CD14-positive monocyte (primary cell): ENCODE measurements around the gene MLC1. TPM values are rescaled to one million over a fixed set of nuclear protein-coding genes. Genes with fewer than 3 reads are reported as not detected.

ENCODE experiments used
- DNase-seq, 3 donors: peaks; one replicate each; pipeline ENCODE4 v3.0.0-alpha.2; 2011 to 2022
- H2AFZ ChIP-seq: 2 replicates; pipeline ENCODE4 v1.6.0; 2012; ENCODE audit warnings: mild to moderate bottlenecking, low read depth, low read length, inconsistent platforms; ENCODE audit not compliant: insufficient read depth, poor library complexity, severe bottlenecking
- H3K27ac ChIP-seq, 2 donors: 1 replicate in 1 of 2; 2 replicates in 1 of 2; pipeline ENCODE4 v1.5.1; 2012 to 2013; ENCODE audit warnings: low read length in 2 of 2, control low read depth in 1 of 2, inconsistent platforms in 1 of 2, low read depth in 1 of 2, mild to moderate bottlenecking in 1 of 2
- H3K27me3 ChIP-seq, 2 donors: one replicate each; pipeline versions ENCODE4 v1.6.0 to v1.6.1; 2011 to 2013; ENCODE audit warnings: low read length in 2 of 2; ENCODE audit not compliant: control insufficient read depth in 2 of 2, insufficient read depth in 2 of 2
- H3K36me3 ChIP-seq, 2 donors: replicated peaks in 1 of 2; 1 replicate in 1 of 2; 2 replicates in 1 of 2; pipeline versions ENCODE4 v1.5.1 to v1.6.1; 2012 to 2013; ENCODE audit warnings: low read length in 2 of 2, control low read depth in 1 of 2, inconsistent platforms in 1 of 2, mild to moderate bottlenecking in 1 of 2; ENCODE audit not compliant: insufficient read depth in 2 of 2, control insufficient read depth in 1 of 2
- H3K4me1 ChIP-seq, 2 donors: 1 replicate in 1 of 2; 2 replicates in 1 of 2; pipeline versions ENCODE4 v1.5.1 to v1.6.1; 2012 to 2013; ENCODE audit warnings: low read length in 2 of 2, control low read depth in 1 of 2, inconsistent platforms in 1 of 2, mild to moderate bottlenecking in 1 of 2, moderate library complexity in 1 of 2; ENCODE audit not compliant: insufficient read depth in 2 of 2, control insufficient read depth in 1 of 2
- H3K4me2 ChIP-seq: replicated peaks from 2 replicates; pipeline ENCODE3; 2012; ENCODE audit warnings: low read length, moderate library complexity, mild to moderate bottlenecking; ENCODE audit not compliant: poor library complexity, severe bottlenecking; ENCODE audit errors: extremely low read depth
- H3K4me3 ChIP-seq, 3 experiments: fragments of 200-600 bp in 1 of 3; sonication (generic) in 1 of 3; replicated peaks in 1 of 3; 1 replicate in 2 of 3; 2 replicates in 1 of 3; pipeline ENCODE4 v1.5.1; 2011 to 2013; ENCODE audit warnings: low read length in 3 of 3, mild to moderate bottlenecking in 3 of 3, control low read depth in 2 of 3, low read depth in 2 of 3, inconsistent platforms in 1 of 3, moderate library complexity in 1 of 3
- H3K79me2 ChIP-seq: 2 replicates; pipeline ENCODE4 v1.6.0; 2012; ENCODE audit warnings: mild to moderate bottlenecking, control low read depth, inconsistent platforms, low read length, moderate library complexity; ENCODE audit not compliant: insufficient read depth
- H3K9ac ChIP-seq: 2 replicates; pipeline ENCODE4 v1.6.0; 2017; ENCODE audit warnings: low read length, mild to moderate bottlenecking; ENCODE audit not compliant: insufficient read depth, poor library complexity, severe bottlenecking
- H3K9me3 ChIP-seq, 2 donors: replicated peaks in 1 of 2; 1 replicate in 1 of 2; 2 replicates in 1 of 2; pipeline versions ENCODE4 v1.5.1 to v1.6.1; 2012 to 2013; ENCODE audit warnings: low read length in 2 of 2, control low read depth in 1 of 2; ENCODE audit not compliant: control insufficient read depth in 1 of 2, insufficient read depth in 1 of 2
- H4K20me1 ChIP-seq: 2 replicates; pipeline ENCODE4 v1.6.0; 2012; ENCODE audit warnings: mild to moderate bottlenecking, low read length, control low read depth, moderate library complexity; ENCODE audit not compliant: insufficient read depth
- H3K27ac Mint-ChIP-seq, 7 donors: one replicate each; pipeline ENCODE4 v1.8.0; 2020; ENCODE audit warnings: mild to moderate bottlenecking in 7 of 7, mixed read lengths in 7 of 7, moderate library complexity in 6 of 7, inconsistent platforms in 2 of 7
- H3K27me3 Mint-ChIP-seq, 3 donors: one replicate each; pipeline ENCODE4 v1.8.0; 2021 to 2022; ENCODE audit warnings: low read depth in 3 of 3, mild to moderate bottlenecking in 3 of 3, mixed read lengths in 3 of 3, moderate library complexity in 3 of 3, inconsistent platforms in 1 of 3
- H3K36me3 Mint-ChIP-seq, 2 donors: one replicate each; pipeline ENCODE4 v1.8.0; 2020; ENCODE audit warnings: mixed read lengths in 2 of 2, inconsistent platforms in 1 of 2, mild to moderate bottlenecking in 1 of 2
- H3K4me1 Mint-ChIP-seq: one replicate; pipeline ENCODE4 v1.8.0; 2020; ENCODE audit warnings: mild to moderate bottlenecking, mixed read lengths
- H3K4me3 Mint-ChIP-seq, 2 donors: one replicate each; pipeline ENCODE4 v1.8.0; 2020; ENCODE audit warnings: mild to moderate bottlenecking in 2 of 2, mixed read lengths in 2 of 2, moderate library complexity in 1 of 2
- H3K9me3 Mint-ChIP-seq, 7 donors: one replicate each; pipeline ENCODE4 v1.8.0; 2020 to 2022; ENCODE audit warnings: mixed read lengths in 7 of 7, mild to moderate bottlenecking in 6 of 7, moderate library complexity in 6 of 7, inconsistent platforms in 2 of 7
- WGBS: methylation state at CpG from one replicate; pipeline ENCODE4 v1.1.5; 2013; ENCODE audit warnings: missing lambda C conversion rate; ENCODE audit not compliant: insufficient coverage; 5-methylcytosine and 5-hydroxymethylcytosine counted together
- intact Hi-C, 2 donors: fragments of 100-400 bp; cut with micrococcal nuclease; formaldehyde crosslinking; loops; one replicate each; pipeline versions ENCODE4 v1.15.0 to v1.15.1; 2023
- polyA plus RNA-seq, 3 donors: library from polyadenylated mRNA; depleted of rRNA in 1 of 3; unstranded in 2 of 3; stranded (reverse) in 1 of 3; fragments of 300-500 nt in 2 of 3; fragments of >200 nt in 1 of 3; fragmentation: Illumina TruSeq in 2 of 3; gene quantifications; 1 replicate in 2 of 3; 2 replicates in 1 of 3; pipeline ENCODE4 v1.2.3, GENCODE V29; 2012 to 2021
- TF ChIP-seq, protein P1 (sequence below): fragments of 200-600 bp; IDR thresholded peaks from one replicate; pipeline ENCODE4 v1.8.0; 2022; ENCODE audit warnings: antibody characterized with exemption, mild to moderate bottlenecking

MLC1 gene
- polyA plus RNA-seq, 3 donors: 1.6 to 3.6 (median 1.8) TPM

DNA sequence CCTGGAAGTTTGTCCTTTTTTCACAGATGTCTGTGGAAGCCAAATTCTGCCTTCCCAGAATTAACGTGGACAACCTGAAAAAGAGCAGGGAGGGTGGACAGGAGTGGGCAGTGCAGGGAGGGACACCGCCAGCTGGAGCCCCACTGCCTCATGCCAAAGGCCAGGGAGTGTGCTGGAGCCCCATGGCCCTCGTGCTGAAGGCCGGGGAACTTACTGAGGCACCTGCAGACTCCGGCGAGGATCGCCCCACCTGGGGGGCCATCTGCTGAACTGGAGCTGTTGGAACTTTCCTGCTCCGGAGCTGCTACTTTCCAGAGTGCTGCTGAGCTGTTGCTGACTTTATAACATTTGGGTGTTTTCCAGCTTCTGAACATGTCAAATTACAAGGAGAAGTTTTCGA lies 39.8 kb upstream of the MLC1 start:
- H3K27me3 Mint-ChIP-seq: peaks cover 0 to 2% (median 2%) of the 10 kb centered on the region in 3 donors
- intact Hi-C loops: no loop called here

DNA sequence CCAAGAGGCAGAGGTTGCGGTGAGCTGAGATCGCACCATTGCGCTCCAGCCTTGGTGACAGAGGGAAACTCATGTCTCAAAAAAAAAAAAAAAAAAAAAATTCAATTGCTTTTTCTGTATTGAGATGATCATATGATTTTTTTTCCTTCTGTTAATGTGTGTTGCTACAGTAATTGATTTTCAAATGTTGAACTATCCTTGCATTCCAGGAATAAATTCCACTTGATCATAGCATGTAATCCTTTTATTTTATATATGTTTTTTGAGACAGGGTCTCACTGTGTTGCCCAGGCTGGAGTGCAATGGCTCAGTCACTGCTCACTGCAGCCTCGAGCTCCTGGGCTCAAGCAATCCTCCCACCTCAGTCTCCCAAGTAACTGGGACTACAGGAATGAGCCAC lies 37.9 kb upstream of the MLC1 start:
- Mint-ChIP-seq H3K36me3 (no peaks in the 10 kb centered on the region), H3K9me3 (peaks cover 10 to 30% (median 19%) of the 10 kb centered on the region in 7 donors), H3K27ac (no peak overlapping the region), H3K4me1 (peaks cover 13% of the 10 kb centered on the region), H3K4me3 (no peak overlapping the region), H3K27me3 (peaks cover 0 to 2% (median 2%) of the 10 kb centered on the region in 3 donors)
- no peak for DNase-seq
- Histone ChIP-seq H3K4me1 (peaks cover 0 to 4% of the 10 kb centered on the region in 2 donors), H3K9ac (no peak overlapping the region), H3K27me3 (no peaks in the 10 kb centered on the region), H3K4me3 (no peak overlapping the region), H3K9me3 (peaks cover 16% of the 10 kb centered on the region in 2 donors), H3K79me2 (no peaks in the 10 kb centered on the region), H4K20me1 (no peaks in the 10 kb centered on the region), H2AFZ (no peak overlapping the region), H3K4me2 (no peak overlapping the region), H3K36me3 (no peaks in the 10 kb centered on the region), H3K27ac (no peak overlapping the region)
- WGBS: no CpG with 5 or more reads among the region's 4 CpGs
- intact Hi-C loops: no loop called here
- TF ChIP-seq, protein P1, sequence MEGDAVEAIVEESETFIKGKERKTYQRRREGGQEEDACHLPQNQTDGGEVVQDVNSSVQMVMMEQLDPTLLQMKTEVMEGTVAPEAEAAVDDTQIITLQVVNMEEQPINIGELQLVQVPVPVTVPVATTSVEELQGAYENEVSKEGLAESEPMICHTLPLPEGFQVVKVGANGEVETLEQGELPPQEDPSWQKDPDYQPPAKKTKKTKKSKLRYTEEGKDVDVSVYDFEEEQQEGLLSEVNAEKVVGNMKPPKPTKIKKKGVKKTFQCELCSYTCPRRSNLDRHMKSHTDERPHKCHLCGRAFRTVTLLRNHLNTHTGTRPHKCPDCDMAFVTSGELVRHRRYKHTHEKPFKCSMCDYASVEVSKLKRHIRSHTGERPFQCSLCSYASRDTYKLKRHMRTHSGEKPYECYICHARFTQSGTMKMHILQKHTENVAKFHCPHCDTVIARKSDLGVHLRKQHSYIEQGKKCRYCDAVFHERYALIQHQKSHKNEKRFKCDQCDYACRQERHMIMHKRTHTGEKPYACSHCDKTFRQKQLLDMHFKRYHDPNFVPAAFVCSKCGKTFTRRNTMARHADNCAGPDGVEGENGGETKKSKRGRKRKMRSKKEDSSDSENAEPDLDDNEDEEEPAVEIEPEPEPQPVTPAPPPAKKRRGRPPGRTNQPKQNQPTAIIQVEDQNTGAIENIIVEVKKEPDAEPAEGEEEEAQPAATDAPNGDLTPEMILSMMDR: no peak

More for the DNA sequence above, 39.8 kb upstream of the MLC1 start:
- no peak overlapping the region for H3K4me3 ChIP-seq
- H3K27ac ChIP-seq: no peak overlapping the region
- peaks cover 9% of the 10 kb centered on the region for H3K4me1 Mint-ChIP-seq
- H3K9me3 ChIP-seq: peaks cover 16% of the 10 kb centered on the region in 2 donors
- H3K27ac Mint-ChIP-seq: no peak overlapping the region
- H3K36me3 ChIP-seq: no peaks in the 10 kb centered on the region
- no peaks in the 10 kb centered on the region for H3K27me3 ChIP-seq
- H3K4me1 ChIP-seq: peaks cover 0 to 4% of the 10 kb centered on the region in 2 donors
- peaks cover 10 to 30% (median 19%) of the 10 kb centered on the region in 7 donors for H3K9me3 Mint-ChIP-seq
- no peak overlapping the region for H2AFZ ChIP-seq
- H3K4me3 Mint-ChIP-seq: no peak overlapping the region
- H3K9ac ChIP-seq: no peak overlapping the region
- H3K4me2 ChIP-seq: no peak overlapping the region
- H3K79me2 ChIP-seq: no peaks in the 10 kb centered on the region
- no peaks in the 10 kb centered on the region for H3K36me3 Mint-ChIP-seq
- WGBS: 96% methylated on average over 7 of the region's 9 CpGs
- no peaks in the 10 kb centered on the region for H4K20me1 ChIP-seq
- DNase-seq: no peak
- TF ChIP-seq, protein P1: no peak
